ENCODE measurements around the gene ATG4C.

DNA sequence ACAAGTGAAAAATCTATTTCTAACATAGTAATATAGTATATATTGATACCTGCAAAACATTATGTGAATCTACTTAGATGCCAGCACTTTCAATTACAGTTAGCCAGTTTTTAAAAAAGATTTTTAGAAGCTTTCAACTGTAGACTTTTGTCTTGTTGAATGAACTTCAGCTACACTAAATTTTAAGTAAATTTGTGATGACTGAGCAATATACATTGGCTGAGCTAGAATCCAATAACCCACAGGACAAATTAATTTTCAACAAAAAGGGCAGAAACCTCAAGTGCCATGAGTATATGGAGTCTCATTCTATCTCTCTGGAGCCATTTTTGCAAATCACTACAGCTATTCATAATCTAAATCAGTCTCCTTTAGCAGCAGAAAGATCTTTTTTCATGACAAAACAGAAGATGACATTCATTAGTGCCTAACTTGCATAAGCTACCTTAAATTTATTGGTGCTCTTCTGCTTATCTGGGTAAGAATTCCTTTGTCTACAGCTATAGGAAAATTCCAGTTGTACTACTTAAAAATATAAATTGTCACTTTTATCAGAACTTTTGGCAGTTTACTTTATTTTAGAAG lies 100.3 kb downstream of the ATG4C start:
- TF ChIP-seq, protein P1, sequence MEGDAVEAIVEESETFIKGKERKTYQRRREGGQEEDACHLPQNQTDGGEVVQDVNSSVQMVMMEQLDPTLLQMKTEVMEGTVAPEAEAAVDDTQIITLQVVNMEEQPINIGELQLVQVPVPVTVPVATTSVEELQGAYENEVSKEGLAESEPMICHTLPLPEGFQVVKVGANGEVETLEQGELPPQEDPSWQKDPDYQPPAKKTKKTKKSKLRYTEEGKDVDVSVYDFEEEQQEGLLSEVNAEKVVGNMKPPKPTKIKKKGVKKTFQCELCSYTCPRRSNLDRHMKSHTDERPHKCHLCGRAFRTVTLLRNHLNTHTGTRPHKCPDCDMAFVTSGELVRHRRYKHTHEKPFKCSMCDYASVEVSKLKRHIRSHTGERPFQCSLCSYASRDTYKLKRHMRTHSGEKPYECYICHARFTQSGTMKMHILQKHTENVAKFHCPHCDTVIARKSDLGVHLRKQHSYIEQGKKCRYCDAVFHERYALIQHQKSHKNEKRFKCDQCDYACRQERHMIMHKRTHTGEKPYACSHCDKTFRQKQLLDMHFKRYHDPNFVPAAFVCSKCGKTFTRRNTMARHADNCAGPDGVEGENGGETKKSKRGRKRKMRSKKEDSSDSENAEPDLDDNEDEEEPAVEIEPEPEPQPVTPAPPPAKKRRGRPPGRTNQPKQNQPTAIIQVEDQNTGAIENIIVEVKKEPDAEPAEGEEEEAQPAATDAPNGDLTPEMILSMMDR (IDR thresholded peaks at IDR 0.05; ENCODE audit: borderline replicate concordance, extremely low read depth, low read length, poor library complexity, severe bottlenecking): no peak
- no peak for TF ChIP-seq EZH2 (IDR thresholded peaks at IDR 0.05; ENCODE audit: borderline replicate concordance, low read depth, low read length, severe bottlenecking)

All from DND-41 (cell line).